GM12864 (cell line): Measurements from ENCODE around the gene LEFTY2.

ENCODE experiments used
- DNase-seq: peaks from one replicate; pipeline ENCODE4 v3.0.0-alpha.2; 2011; ENCODE audit warnings: low read depth
- H3K4me3 ChIP-seq: 2 replicates; pipeline ENCODE4 v1.5.1; 2011; ENCODE audit warnings: mild to moderate bottlenecking, low read depth, low read length, control low read depth
- CTCF ChIP-seq: IDR thresholded peaks from 2 replicates; pipeline ENCODE4 v1.5.1; 2011; ENCODE audit warnings: low read depth, mild to moderate bottlenecking, moderate library complexity, low read length, control low read depth, inconsistent platforms; ENCODE audit errors: missing control alignments

Gene LEFTY2

GRCh38 chr1:225962440-225962975, 21.5 kb upstream of the LEFTY2 start:
- DNase-seq, result no peak
- TF ChIP-seq CTCF, result peak; percentile 89
- H3K4me3 ChIP-seq, result no peak overlapping the region

GRCh38 chr1:225961659-225962439, 20.8 kb upstream of the LEFTY2 start:
- no peak overlapping the region for H3K4me3 ChIP-seq
- no peak for TF ChIP-seq CTCF
- no peak for DNase-seq

- DNase-seq, result no peak
- TF ChIP-seq CTCF, result no peak
- no peak overlapping the region for H3K4me3 ChIP-seq
Observed at GRCh38 chr1:225958041-225958440, 17.0 kb upstream of the LEFTY2 start.

- H3K4me3 ChIP-seq, result no peak overlapping the region
- no peak for TF ChIP-seq CTCF
- no peak for DNase-seq
Observed at GRCh38 chr1:225954753-225955152, 13.7 kb upstream of the LEFTY2 start.

GRCh38 chr1:225953315-225953714, 12.3 kb upstream of the LEFTY2 start:
- no peak overlapping the region for H3K4me3 ChIP-seq
- DNase-seq, result no peak
- no peak for TF ChIP-seq CTCF

GRCh38 chr1:225950905-225951497, 10.0 kb upstream of the LEFTY2 start:
- TF ChIP-seq CTCF, result no peak
- DNase-seq, result no peak

More at GRCh38 chr1:225950905-225951497, 10.0 kb upstream of the LEFTY2 start:
- no peak overlapping the region for H3K4me3 ChIP-seq
